PC-3 (cell line): ENCODE results near the gene CEACAM5.

Experiments used
- EZH2 ChIP-seq: fragments of 300-600 bp; sonication (generic); IDR thresholded peaks from one replicate; pipeline ENCODE4 v1.6.1; 2017; ENCODE audit warnings: antibody characterized with exemption, mild to moderate bottlenecking, low read length; ENCODE audit not compliant: unreplicated experiment
- TF ChIP-seq, protein P1 (sequence below): fragments of 300-600 bp; sonication (generic); conservative IDR thresholded peaks from 2 replicates; pipeline ENCODE4 v1.5.1; 2017; ENCODE audit warnings: antibody characterized with exemption, low read depth, mild to moderate bottlenecking, low read length

DNA sequence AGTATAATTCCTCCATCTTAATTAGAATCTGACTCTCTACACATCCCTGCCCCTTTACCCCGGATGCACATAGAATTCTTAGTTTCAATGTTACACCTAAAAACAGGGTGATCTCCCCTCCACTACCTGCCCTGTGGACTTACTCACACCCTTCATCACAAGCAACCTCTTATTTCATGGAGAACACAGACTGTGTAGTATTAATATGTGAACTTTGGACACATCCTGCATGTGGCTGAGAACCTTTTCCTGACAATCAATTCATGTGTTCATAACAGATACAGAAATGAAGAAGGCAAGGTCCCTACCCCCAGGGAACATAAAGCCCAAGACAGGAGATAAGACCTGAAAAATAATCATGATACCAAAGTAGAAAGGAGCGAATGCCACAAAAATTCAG, 58.7 kb downstream of the CEACAM5 start:
- TF ChIP-seq, protein P1, sequence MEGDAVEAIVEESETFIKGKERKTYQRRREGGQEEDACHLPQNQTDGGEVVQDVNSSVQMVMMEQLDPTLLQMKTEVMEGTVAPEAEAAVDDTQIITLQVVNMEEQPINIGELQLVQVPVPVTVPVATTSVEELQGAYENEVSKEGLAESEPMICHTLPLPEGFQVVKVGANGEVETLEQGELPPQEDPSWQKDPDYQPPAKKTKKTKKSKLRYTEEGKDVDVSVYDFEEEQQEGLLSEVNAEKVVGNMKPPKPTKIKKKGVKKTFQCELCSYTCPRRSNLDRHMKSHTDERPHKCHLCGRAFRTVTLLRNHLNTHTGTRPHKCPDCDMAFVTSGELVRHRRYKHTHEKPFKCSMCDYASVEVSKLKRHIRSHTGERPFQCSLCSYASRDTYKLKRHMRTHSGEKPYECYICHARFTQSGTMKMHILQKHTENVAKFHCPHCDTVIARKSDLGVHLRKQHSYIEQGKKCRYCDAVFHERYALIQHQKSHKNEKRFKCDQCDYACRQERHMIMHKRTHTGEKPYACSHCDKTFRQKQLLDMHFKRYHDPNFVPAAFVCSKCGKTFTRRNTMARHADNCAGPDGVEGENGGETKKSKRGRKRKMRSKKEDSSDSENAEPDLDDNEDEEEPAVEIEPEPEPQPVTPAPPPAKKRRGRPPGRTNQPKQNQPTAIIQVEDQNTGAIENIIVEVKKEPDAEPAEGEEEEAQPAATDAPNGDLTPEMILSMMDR: no peak
- TF ChIP-seq EZH2: no peak
